Raji (cell line): ENCODE data around the gene GRM3.

Source experiments
- POLR2A ChIP-seq: IDR thresholded peaks from 2 replicates; pipeline ENCODE4 v1.6.1; 2011; ENCODE audit warnings: low read depth, low read length, control low read depth; ENCODE audit not compliant: insufficient read depth

Gene GRM3

DNA sequence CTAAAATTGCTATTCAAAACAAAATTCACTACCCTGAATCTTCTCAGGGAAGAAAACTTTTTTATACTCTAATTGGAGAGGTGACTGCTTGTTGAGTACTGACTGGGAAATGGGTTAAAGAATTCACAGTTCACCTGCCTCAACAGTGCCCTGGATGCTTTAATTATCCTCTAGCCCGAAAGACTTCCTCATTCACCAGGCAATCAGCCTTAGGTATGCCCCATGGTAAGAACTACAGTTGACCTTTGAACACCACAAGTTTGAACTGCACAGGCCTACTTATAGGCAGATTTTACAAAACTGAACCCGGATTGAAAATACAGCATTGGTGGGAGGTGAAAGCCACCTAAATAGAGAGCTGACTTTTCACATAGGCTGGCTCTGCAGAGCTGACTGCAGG lies 240.4 kb downstream of the GRM3 start:
- TF ChIP-seq POLR2A = no peak

DNA sequence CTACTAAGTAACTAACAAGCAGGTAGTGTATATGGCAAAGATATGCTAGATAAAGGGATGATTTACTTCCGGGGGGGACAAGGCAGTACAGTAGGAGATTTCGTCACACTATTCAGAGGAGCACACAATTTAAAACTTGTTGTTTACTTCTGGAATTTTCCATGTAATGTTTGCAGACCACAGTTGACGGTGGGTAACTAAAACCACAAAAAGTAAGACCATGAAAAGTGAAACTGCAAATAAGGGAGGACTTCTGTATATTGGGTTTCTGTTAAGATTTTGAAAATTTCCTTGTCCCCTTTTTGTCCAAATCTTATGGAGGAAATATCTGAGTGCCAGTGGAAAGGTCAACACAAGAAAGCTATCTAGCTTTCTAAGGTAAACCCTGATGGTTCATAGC lies 245.8 kb downstream of the GRM3 start:
- TF ChIP-seq POLR2A = no peak

DNA sequence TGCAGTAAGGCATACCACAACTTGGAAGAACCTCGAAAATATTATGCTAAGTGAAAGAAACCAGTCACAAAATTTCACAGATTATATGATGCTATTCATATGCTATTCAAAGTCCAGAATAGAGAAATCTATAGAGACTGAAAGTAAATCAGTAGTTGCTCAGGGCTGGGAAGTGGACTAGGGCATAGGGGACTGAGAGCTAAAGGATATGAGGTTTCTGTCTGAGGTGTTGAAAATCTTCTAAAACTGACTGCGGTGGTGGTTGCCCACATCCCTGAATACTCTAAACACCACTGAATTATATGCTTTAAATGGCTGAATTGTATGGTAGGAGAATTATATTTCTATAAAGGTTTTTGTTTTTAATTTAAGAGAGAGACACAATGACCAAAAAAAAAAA lies 254.5 kb downstream of the GRM3 start:
- no peak for TF ChIP-seq POLR2A

DNA sequence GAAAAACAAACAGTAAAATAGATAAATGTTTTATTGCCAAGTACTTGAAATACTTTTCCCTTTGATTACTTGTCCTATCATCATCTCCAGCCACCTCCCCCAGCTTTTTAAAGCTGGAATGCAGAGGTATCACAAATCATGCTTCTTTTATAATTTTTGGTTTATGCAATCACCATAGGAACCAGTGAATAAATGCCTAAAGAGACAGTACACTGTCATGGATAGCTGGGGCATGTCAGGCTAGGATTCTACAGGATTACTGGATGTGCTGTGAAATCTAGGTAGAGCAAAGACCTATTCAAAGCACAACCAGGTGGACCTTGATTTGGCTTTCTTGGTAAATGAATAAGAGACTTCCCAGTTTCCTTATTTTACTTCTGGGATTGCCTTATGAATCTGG lies 257.2 kb downstream of the GRM3 start:
- no peak for TF ChIP-seq POLR2A

DNA sequence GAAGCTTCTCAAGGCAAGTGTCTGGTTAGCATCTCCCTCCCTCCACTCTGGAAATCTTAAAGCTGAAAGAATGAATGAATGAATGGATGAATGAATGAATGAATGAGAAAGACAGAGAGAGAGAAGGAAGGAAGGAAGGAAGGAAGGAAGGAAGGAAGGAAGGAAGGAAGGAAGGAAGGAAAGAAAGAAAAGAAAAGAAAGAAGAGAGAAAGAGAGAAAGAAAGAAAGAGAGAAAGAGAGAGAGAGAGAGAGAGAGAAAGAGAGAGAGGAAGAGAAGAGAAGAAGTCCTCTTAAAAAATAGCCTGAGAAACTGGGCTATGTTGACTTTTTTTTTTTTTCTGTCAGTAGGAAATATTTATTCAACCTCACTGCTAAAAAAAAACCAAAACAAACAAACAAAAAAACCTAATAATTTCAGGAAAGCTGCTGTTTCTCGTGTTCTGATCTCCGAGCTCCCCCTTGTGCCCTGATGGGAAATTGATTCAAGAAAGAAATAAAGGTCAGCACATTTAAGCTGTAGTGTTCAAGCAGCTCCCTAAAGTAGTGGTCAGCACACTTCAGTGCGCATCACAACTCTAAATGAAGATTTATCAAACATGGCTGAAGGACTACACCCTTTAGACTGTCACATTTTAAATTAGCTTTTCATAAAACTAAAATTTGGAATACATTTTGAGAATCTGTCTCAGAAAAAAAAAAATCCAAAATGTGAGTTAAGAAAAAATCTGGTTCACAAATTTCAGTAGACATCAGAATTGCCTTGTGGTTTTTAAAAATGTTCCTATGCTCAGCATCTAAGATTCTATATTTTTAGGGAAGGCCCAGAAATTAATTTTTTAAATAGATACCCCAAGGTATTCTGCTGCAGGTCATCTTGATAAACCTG lies 261.5 kb downstream of the GRM3 start:
- no peak for TF ChIP-seq POLR2A

DNA sequence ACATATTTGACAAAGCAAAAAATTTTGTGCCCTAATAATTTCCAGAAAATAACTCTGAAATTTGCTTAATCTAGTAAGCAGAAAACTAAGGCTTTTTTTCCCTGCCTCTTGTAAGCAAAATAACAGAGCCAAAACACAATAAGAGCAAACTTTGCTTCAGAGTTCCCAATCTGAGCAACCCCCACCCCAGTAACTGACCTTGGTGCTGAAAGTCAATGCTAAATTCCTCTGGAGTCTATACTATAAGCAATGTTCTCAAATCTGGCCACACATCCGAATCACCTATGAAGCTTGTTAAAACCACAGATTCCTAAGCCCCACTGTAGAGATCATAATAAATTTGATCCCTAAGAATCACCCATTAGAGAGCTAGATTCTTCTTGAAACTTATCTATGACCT lies 265.2 kb downstream of the GRM3 start:
- no peak for TF ChIP-seq POLR2A

DNA sequence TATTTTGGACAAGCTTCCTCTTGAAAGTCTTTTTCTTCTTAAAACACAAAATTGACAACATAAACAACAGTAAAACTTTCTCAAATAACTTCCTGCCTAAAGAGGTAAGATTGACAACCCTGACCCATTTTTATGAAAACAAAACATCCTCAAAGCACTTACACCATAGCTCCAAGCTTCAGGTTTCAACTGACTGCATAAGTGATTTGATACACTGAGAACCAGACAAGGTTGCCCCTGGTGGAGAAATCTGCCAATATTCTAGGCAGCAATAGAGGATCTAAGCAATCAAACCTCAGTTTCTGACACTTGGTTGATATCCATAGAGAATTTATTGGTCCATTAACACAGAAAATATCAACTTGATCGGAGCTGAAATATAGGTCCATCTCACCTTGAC lies 267.9 kb downstream of the GRM3 start:
- TF ChIP-seq POLR2A = no peak

DNA sequence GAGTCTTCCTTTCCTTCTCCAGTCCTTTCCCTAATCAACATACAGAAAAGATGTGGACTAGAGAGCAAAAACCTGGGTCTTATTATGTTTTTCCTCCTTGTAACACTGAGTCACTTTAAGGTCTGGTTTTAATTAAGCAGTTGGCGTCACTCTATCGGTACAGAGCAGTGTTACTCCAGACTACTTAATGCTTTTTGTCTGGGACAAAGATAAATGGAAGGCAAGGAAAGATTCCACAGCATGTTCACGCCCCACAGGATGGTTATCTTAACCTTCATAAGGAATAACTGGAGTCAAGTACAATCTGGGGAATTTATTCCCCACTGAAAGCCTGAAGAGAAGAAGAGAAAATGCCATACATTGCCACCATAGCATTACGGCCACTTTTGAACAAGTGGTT lies 270.0 kb downstream of the GRM3 start:
- no peak for TF ChIP-seq POLR2A
